GM12891 (cell line): Measurements from ENCODE around the gene SETD2.
"Not testable (repeated sequence)": the region's sequence is repeated elsewhere in the genome, so short reads cannot be mapped to it uniquely, and the experiment has no call there.

Experiments
- DNase-seq: peaks from one replicate; pipeline ENCODE4 v3.0.0; 2011; ENCODE audit warnings: low spot score; ENCODE audit not compliant: insufficient read length
- FAIRE-seq: peaks from 2 replicates; lab custom pipeline; 2011; peaks lifted over from hg19 to GRCh38; lab: Jason Lieb, UNC
- PAX5 ChIP-seq: IDR thresholded peaks from 2 replicates; pipeline ENCODE4 v1.6.1; 2011; ENCODE audit warnings: low read length, moderate library complexity, mild to moderate bottlenecking; ENCODE audit not compliant: insufficient read depth, severe bottlenecking
- POLR2A ChIP-seq: IDR thresholded peaks from 2 replicates; pipeline ENCODE4 v1.6.1; 2011; ENCODE audit warnings: low read depth, low read length, control low read depth
- POLR2AphosphoS5 ChIP-seq: IDR thresholded peaks from 2 replicates; pipeline ENCODE4 v1.6.1; 2011; ENCODE audit warnings: low read depth, low read length, control low read depth
- POU2F2 ChIP-seq: IDR thresholded peaks from 2 replicates; pipeline ENCODE4 v1.6.1; 2011; ENCODE audit warnings: low read depth, mild to moderate bottlenecking, control low read depth, low read length, moderate library complexity
- SPI1 ChIP-seq: IDR thresholded peaks from 2 replicates; pipeline ENCODE4 v1.6.1; 2011; ENCODE audit warnings: low read depth, low read length, control low read depth
- TAF1 ChIP-seq: IDR thresholded peaks from 2 replicates; pipeline ENCODE4 v1.6.1; 2011; ENCODE audit warnings: low read depth, low read length, control low read depth

The SETD2 gene

DNA sequence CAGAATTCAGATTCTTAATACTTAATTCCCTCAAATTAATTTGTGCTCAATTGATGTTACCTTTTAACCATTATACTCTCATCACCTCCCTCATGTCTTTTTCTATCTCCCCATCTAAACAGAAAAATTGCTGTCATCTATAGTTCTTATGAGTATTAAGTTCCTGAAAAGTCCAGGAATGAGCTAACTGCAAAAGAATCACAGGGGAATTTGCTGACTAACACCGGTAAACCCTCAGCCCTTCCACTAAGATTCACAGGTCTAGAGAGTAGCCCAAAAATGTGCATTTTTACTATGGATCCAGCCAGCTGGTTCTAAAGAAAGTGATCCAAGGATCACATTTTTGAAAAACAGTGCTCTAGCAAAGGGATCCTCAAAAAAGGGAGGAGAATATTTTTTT lies 67.0 kb downstream of the SETD2 start:
- no peak for FAIRE-seq
- no peak for DNase-seq
- TF ChIP-seq TAF1: no peak
- no peak for TF ChIP-seq SPI1
- TF ChIP-seq POU2F2: no peak
- TF ChIP-seq POLR2AphosphoS5: no peak
- no peak for TF ChIP-seq PAX5
- no peak for TF ChIP-seq POLR2A

DNA sequence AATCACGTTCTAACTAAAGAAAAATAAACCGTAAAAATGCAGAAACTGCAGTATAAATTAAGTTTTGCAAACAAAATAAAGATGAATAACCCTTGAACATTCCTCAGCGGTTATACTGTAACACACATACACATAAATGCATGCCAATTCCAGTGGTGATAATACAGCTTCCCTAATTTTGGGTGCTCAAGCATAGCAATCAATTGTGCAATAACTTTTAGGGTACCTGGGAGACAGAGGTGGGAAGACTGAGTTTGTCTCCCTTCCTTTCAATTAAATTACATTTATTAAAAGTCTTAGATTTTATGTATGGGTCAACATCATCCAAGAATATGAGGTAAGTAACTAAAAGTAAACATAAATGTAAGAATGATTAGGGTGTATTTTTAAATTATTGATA lies 71.8 kb downstream of the SETD2 start:
- DNase-seq (no peak), FAIRE-seq (no peak)
- TF ChIP-seq POLR2AphosphoS5 (no peak), SPI1 (no peak), POLR2A (no peak), PAX5 (no peak), TAF1 (no peak), POU2F2 (no peak)

DNA sequence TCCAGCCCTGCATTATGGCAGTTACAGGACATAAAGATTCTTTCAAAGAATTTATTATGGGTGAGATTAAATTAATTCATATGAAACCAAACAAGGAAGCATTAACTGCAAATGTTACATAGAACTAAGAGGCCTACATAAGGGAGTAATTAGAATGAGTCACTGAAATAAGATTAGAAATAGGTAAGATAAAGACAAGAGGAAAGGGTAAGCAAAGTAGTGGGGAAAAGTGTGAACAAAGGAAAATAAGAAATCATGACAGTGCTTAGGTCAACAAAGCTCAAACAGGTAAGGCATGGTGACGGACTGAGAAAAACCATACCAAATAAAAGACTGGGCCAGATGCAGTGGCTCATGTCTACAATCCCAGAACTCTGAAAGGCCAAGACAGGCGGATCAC lies 74.3 kb downstream of the SETD2 start:
- no peak for TF ChIP-seq TAF1
- TF ChIP-seq SPI1: no peak
- TF ChIP-seq PAX5: no peak
- no peak for TF ChIP-seq POLR2A
- TF ChIP-seq POU2F2: no peak
- TF ChIP-seq POLR2AphosphoS5: no peak
- DNase-seq (no peak), FAIRE-seq (no peak)

GRCh38 chr3:47086071-47086470 lies 77.8 kb downstream of the SETD2 start:
- DNase-seq (no peak), FAIRE-seq (no peak)
- no peak for TF ChIP-seq PAX5
- TF ChIP-seq POLR2A: no peak
- TF ChIP-seq POU2F2: no peak
- TF ChIP-seq SPI1: no peak
- TF ChIP-seq TAF1: no peak
- TF ChIP-seq POLR2AphosphoS5: no peak

DNA sequence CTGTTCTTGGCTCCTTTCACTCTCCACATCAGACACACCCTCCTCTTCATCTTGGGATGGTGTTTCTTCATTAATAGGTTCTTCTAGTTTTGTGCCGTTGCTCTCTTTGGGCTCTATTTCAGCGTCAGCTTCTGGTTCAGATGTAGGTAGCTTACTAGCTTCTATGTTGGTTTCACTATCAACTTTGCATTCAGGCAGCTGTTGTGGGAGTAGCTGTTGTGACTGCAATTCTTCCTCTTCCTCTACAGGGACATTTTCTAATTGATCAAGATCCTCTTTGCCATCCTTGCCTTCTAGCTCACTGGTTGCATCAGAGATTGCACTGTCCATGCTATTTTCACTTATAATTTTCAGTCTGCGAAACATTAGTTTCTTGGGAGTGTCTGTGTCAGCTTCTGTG lies 80.1 kb downstream of the SETD2 start:
- FAIRE-seq: peak; percentile 89
- no peak for DNase-seq

DNA sequence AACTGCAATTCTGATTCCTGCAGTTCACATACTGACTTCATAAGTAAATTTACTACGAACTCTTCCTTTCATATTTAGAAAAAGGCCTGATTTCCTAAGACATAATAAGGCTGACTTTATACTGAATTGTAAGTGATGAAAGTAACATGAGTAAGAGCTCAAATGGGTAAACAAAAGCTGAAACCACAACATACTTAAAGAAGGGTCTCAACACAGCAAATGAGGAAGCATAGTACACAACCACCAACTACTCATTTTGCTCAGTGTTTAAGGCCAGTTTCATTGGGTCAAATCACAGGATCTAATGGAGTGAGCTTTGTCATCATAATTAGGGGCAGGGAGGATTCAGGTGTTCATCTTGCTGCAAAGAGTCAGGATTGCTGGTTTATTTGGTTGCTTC lies 81.4 kb downstream of the SETD2 start:
- no peak for DNase-seq
- TF ChIP-seq POLR2A (no peak), POLR2AphosphoS5 (no peak), TAF1 (no peak), SPI1 (no peak), PAX5 (no peak), POU2F2 (no peak)
- FAIRE-seq: peak; percentile 93

More for the DNA sequence above, 80.1 kb downstream of the SETD2 start:
- TF ChIP-seq POLR2AphosphoS5: no peak
- TF ChIP-seq PAX5: no peak

- TF ChIP-seq POLR2A (no peak), POLR2AphosphoS5 (no peak)
- FAIRE-seq (no peak), DNase-seq (no peak)
These were observed 84.5 kb downstream of the SETD2 start for GRCh38 chr3:47079432-47079831.

DNA sequence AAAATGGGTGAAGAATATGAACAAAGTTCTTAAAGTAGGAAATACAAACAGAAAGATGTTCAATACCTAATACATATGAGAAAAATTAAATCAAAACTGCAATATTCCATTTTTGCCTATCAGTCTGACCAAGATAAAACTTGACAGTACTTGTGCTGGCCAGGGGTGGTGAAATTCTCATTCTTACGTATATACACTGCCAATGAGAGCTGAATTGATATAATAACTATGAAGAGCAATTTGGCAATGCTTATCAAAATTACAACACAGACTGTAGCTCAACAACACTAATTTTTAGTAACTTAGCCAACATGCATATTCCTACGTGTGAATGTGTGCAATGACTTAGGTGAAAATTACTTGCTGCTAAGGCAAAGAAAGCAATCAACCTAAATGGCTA lies 90.2 kb downstream of the SETD2 start:
- no peak for FAIRE-seq
- no peak for TF ChIP-seq POLR2AphosphoS5
- no peak for TF ChIP-seq SPI1
- TF ChIP-seq POU2F2: no peak
- TF ChIP-seq TAF1: no peak
- no peak for TF ChIP-seq PAX5
- no peak for TF ChIP-seq POLR2A
- DNase-seq: no peak

DNA sequence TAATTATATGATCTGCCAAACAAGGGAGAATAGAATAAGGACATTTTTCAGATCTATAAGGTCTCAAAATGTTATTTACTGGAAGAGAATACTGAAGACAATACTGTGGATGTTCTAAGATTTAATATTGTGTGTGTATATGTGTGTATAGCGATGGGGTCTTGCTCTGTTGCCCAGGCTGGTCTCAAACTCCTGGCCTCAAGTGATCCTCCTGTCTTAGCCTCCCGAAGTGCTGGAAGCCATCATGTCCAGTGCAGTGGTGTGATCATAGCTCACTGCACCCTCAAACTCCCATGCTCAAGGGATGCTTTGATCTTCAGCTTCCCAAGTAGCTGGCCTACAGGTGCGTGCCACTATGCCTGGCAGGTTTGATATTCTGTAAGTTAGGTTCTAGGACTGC lies 93.1 kb downstream of the SETD2 start:
- TF ChIP-seq PAX5 (no peak), SPI1 (no peak), TAF1 (no peak), POLR2A (no peak), POU2F2 (no peak), POLR2AphosphoS5 (no peak)
- FAIRE-seq (peak; percentile 20), DNase-seq (no peak)

- FAIRE-seq, DNase-seq: not testable (repeated sequence)
These were observed 97.7 kb downstream of the SETD2 start for GRCh38 chr3:47066259-47066658.

DNA sequence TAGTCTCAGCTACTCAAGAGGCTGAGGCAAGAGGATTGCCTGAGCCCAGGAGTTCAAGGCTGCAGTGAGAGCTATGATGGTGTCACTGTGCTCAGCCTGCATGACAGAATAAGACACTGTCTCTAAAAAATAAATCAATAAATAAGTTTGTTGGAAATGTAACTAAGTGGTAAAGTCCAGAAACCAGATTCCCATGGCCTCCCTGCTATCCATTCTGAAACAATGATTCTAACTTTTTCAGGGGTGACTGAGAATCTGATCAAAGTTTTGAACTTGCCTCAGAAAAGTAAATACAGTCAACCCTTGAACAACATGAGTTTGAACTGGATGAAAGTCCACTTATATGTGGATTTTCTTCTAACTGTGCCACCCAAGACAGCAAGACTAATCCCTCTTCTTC lies 98.2 kb downstream of the SETD2 start:
- DNase-seq (no peak), FAIRE-seq (no peak)
- TF ChIP-seq POU2F2 (no peak), POLR2A (no peak), PAX5 (no peak), SPI1 (no peak), POLR2AphosphoS5 (no peak), TAF1 (no peak)
